Activated CD4-positive, alpha-beta T cell treated with anti-CD3 and anti-CD28 coated beads for 48 hours (primary cell): ENCODE measurements around the gene SIKE1.
"Not testable (repeated sequence)": the region's sequence is repeated elsewhere in the genome, so short reads cannot be mapped to it uniquely, and the experiment has no call there.

Source experiments
- DNase-seq: peaks from one replicate; pipeline ENCODE4 v3.0.0-alpha.2; 2020

The SIKE1 gene

GRCh38 chr1:114780344-114781226, at the start of gene SIKE1:
TSS of gene SIKE1 (minus strand) at chr1:114780685. CDS start at chr1:114780607, 78 bp downstream.
- DNase-seq = peak; percentile 96

- DNase-seq = not testable (repeated sequence)
Measured at GRCh38 chr1:114830075-114830474, 49.6 kb upstream of the SIKE1 start.

- no peak for DNase-seq
Measured at GRCh38 chr1:114828251-114828650, 47.8 kb upstream of the SIKE1 start.

- DNase-seq = no peak
Measured at GRCh38 chr1:114821978-114822377, 41.5 kb upstream of the SIKE1 start.

- no peak for DNase-seq
Measured at GRCh38 chr1:114820392-114820791, 39.9 kb upstream of the SIKE1 start.

GRCh38 chr1:114819869-114820268, 39.4 kb upstream of the SIKE1 start:
- no peak for DNase-seq

- DNase-seq = not testable (repeated sequence)
Measured at GRCh38 chr1:114804449-114804848, 24.0 kb upstream of the SIKE1 start.

- DNase-seq = no peak
Measured at GRCh38 chr1:114803001-114803400, 22.5 kb upstream of the SIKE1 start.

- DNase-seq = no peak
Measured at GRCh38 chr1:114794038-114794437, 13.6 kb upstream of the SIKE1 start.

GRCh38 chr1:114790581-114790980, 10.1 kb upstream of the SIKE1 start:
- not testable (repeated sequence) for DNase-seq

GRCh38 chr1:114786440-114786839, 6.0 kb upstream of the SIKE1 start:
- DNase-seq = not testable (repeated sequence)

GRCh38 chr1:114782476-114782875, 2.0 kb upstream of the SIKE1 start:
- DNase-seq = no peak

GRCh38 chr1:114779722-114780121, 763 bp downstream of the SIKE1 start:
- DNase-seq = no peak

GRCh38 chr1:114776726-114777125, 3.8 kb downstream of the SIKE1 start:
- DNase-seq = not testable (repeated sequence)

- DNase-seq = no peak
Measured at GRCh38 chr1:114771992-114772391, 8.5 kb downstream of the SIKE1 start.

- DNase-seq = no peak
Measured at GRCh38 chr1:114770989-114771388, 9.5 kb downstream of the SIKE1 start.

GRCh38 chr1:114764689-114765088, 15.8 kb downstream of the SIKE1 start:
- no peak for DNase-seq

- DNase-seq = no peak
Measured at GRCh38 chr1:114758256-114758832, 22.1 kb downstream of the SIKE1 start.

GRCh38 chr1:114757455-114758255, 22.8 kb downstream of the SIKE1 start, which contains the start of gene CSDE1:
TSS of gene CSDE1 (minus strand) at chr1:114757984. CDS start at chr1:114739890, 18,094 bp downstream.
- peak; percentile 96 for DNase-seq

- DNase-seq = peak; percentile 40
Measured at GRCh38 chr1:114756949-114757454, 23.5 kb downstream of the SIKE1 start.

GRCh38 chr1:114756009-114756892, 24.2 kb downstream of the SIKE1 start:
- DNase-seq = no peak
